Prostate gland (tissue), 2 donors: ENCODE measurements around the gene SULT4A1. TPM values are rescaled to one million over a fixed set of nuclear protein-coding genes. Genes with fewer than 3 reads are reported as not detected.

Experiments
- DNase-seq: peaks from one replicate; pipeline ENCODE4 v3.0.0-alpha.2; 2019; ENCODE audit warnings: low spot score
- H3K27ac ChIP-seq, 2 donors: fragments of 200-600 bp; sonication (generic); 2 replicates each; pipeline ENCODE4 v1.5.1; 2017 to 2019
- H3K27me3 ChIP-seq: fragments of 200-600 bp; sonication (generic); replicated peaks from 2 replicates; pipeline ENCODE4 v1.5.1; 2019; ENCODE audit not compliant: insufficient read depth
- H3K36me3 ChIP-seq, 2 donors: fragments of 200-600 bp; sonication (generic); 1 replicate in 1 of 2; 2 replicates in 1 of 2; pipeline versions ENCODE4 v1.5.1 to v1.8.1; 2017 to 2019
- H3K4me1 ChIP-seq: fragments of 200-600 bp; sonication (generic); replicated peaks from 2 replicates; pipeline ENCODE4 v1.5.1; 2019
- H3K4me3 ChIP-seq, 2 donors: fragments of 200-600 bp; sonication (generic); 2 replicates each; pipeline ENCODE4 v1.5.1; 2017 to 2019
- H3K9me3 ChIP-seq: fragments of 200-600 bp; sonication (generic); 2 replicates; pipeline ENCODE4 v1.5.1; 2017
- POLR2A ChIP-seq: fragments of 450-650 bp; IDR thresholded peaks from one replicate; pipeline ENCODE4 v1.6.1; 2016; ENCODE audit warnings: antibody characterized with exemption, mild to moderate bottlenecking
- POLR2AphosphoS5 ChIP-seq: sonication (generic); formaldehyde crosslinking; IDR thresholded peaks from one replicate; pipeline ENCODE4 v1.6.1; 2017; ENCODE audit warnings: antibody characterized with exemption
- WGBS: methylation state at CpG from one replicate; pipeline ENCODE4 v1.1.5; 2018; 5-methylcytosine and 5-hydroxymethylcytosine counted together
- intact Hi-C: fragments of 100-400 bp; cut with DNase I; formaldehyde crosslinking; loops from one replicate; pipeline ENCODE4 v1.14.2; 2022
- total RNA-seq, 2 donors: library from RNA; depleted of rRNA; stranded (reverse); fragments of >200 nt; gene quantifications; one replicate each; pipeline ENCODE4 v1.1.0, GENCODE V29; 2016
- TF ChIP-seq, protein P1 (sequence below), 4 experiments: fragments of 200-600 bp in 2 of 4; fragments of 450-650 bp in 2 of 4; sonication (generic) in 2 of 4; IDR thresholded peaks; 1 replicate in 3 of 4; 2 replicates in 1 of 4; pipeline ENCODE4 v1.5.1; 2016 to 2019; ENCODE audit warnings: antibody characterized with exemption in 4 of 4, mild to moderate bottlenecking in 2 of 4, moderate library complexity in 2 of 4

SULT4A1 gene
- total RNA-seq, 2 donors from 2014 or later = 0.14 to 3.3 TPM

DNA sequence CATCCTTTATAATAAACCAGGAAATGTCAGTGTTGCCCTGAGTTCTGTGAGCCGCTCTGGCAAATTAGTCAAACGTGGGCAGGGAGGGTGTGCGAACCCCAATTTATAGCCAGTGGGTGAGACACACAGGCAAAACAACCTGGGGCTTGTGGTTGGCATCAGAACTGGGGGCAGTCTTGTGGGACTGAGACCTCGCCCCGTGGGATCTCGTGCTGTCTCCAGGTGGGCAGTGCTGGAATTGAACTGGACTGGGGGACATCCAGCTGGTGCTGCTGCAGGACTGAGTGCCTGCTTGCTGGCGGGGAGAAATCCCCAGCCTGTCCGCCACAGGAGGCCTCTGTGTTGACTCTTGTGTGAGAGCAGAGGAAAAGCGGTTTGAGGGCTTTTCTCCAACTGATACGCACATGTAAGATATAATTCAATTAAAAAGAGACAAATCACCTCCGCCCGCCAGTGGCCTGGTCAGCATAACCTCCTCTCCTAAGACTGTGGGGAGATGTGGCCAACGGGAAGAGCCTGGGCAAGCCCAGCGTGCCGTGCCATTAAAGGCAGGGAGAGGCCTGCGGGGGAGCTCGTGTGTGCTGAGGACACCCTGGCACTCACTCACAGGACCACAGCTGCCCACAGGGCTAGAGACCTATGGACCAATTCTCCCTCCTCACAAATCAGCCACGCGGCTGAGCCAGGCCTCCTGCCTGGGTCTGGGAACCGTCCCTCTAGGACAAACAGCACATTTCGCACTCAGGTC lies 18.4 kb downstream of the SULT4A1 start:
- Histone ChIP-seq H3K27me3 (no peaks in the 10 kb centered on the region), H3K4me3 (no peak overlapping the region), H3K9me3 (no peaks in the 10 kb centered on the region), H3K4me1 (no peaks in the 10 kb centered on the region), H3K36me3 (no peaks in the 10 kb centered on the region), H3K27ac (no peak overlapping the region)
- DNase-seq = no peak
- TF ChIP-seq POLR2AphosphoS5 (no peak), POLR2A (no peak)
- TF ChIP-seq, protein P1, sequence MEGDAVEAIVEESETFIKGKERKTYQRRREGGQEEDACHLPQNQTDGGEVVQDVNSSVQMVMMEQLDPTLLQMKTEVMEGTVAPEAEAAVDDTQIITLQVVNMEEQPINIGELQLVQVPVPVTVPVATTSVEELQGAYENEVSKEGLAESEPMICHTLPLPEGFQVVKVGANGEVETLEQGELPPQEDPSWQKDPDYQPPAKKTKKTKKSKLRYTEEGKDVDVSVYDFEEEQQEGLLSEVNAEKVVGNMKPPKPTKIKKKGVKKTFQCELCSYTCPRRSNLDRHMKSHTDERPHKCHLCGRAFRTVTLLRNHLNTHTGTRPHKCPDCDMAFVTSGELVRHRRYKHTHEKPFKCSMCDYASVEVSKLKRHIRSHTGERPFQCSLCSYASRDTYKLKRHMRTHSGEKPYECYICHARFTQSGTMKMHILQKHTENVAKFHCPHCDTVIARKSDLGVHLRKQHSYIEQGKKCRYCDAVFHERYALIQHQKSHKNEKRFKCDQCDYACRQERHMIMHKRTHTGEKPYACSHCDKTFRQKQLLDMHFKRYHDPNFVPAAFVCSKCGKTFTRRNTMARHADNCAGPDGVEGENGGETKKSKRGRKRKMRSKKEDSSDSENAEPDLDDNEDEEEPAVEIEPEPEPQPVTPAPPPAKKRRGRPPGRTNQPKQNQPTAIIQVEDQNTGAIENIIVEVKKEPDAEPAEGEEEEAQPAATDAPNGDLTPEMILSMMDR (IDR thresholded peaks at IDR 0.05) = no peak
- WGBS = 89% methylated on average over 21 of the region's 21 CpGs
- intact Hi-C loops = no loop called here

DNA sequence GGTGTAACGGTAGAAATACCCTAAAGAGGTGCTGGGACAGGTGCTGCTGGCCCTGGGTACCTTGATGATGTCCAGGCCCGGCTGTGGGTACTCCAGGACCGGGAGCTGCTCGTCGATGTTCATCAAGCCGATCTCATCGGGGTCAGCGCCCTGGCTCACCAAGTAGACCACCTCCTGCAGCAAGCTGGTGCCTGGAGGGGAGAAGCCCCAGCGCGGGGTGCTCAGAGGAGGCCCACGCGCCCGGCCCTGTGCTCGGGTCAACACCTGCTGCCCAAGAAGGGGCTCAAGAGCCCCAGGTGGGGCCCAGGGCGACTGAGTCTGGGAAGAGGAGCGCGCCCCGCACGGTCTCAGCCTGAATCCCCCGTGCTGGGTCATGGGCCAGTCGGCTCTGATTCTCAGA lies 20.6 kb downstream of the SULT4A1 start:
- Histone ChIP-seq H3K27me3 (no peaks in the 10 kb centered on the region), H3K27ac (no peak overlapping the region), H3K9me3 (no peaks in the 10 kb centered on the region), H3K36me3 (no peaks in the 10 kb centered on the region), H3K4me3 (no peak overlapping the region), H3K4me1 (no peaks in the 10 kb centered on the region)
- DNase-seq = no peak
- intact Hi-C loops = no loop called here
- 92% methylated on average over 20 of the region's 21 CpGs for WGBS
- TF ChIP-seq POLR2AphosphoS5 (no peak), POLR2A (no peak)
- TF ChIP-seq, protein P1 (IDR thresholded peaks at IDR 0.05) = no peak

DNA sequence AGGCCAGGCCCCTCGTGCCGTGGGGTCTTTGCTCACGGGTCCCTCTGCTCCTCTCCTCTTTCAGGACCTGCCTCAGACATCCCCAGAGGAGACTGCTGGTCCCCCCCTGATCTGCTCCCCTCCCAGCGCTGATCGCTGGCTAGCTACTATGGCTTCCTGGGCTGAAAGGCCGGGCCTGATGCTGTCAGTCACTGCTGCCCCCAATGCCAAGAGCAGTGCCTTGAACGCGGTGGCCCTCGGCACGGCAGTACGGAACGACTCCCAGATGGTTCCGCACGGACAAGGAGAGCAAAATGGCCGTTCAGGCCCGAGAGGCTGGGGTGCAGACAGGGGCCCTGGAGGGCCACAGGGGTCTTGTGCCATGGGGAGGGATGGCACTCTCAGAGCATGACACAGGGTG lies 21.5 kb downstream of the SULT4A1 start:
- no peak for DNase-seq
- H3K27me3 ChIP-seq = no peaks in the 10 kb centered on the region
- H3K9me3 ChIP-seq = no peaks in the 10 kb centered on the region
- WGBS = 87% methylated on average over 16 of the region's 16 CpGs
- H3K36me3 ChIP-seq = no peaks in the 10 kb centered on the region
- no peaks in the 10 kb centered on the region for H3K4me1 ChIP-seq
- H3K27ac ChIP-seq = no peak overlapping the region
- H3K4me3 ChIP-seq = no peak overlapping the region
- TF ChIP-seq, protein P1 (IDR thresholded peaks at IDR 0.05) = no peak
- no peak for TF ChIP-seq POLR2AphosphoS5
- TF ChIP-seq POLR2A = no peak
- intact Hi-C loops = no loop called here

DNA sequence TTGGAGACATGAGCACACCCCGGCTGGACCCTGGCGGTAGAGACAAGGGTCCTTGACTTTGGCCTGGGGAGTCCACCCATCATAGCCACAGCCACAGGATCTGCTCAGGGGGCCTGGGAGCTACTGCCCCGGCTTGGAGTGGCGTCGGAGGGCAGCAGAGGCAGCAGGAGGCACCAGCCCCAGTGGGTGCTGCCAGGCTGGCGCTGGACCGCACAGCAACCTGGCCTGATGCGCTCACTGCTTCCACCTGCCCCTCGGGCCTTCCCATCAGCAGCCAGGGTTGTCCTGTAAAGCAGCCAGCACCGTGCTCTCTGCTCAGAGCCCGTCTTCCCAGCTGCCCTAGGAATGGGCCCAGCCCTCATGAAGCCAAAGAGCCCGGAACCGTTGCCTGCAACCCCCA lies 21.9 kb downstream of the SULT4A1 start:
- Histone ChIP-seq H3K4me3 (no peak overlapping the region), H3K9me3 (no peaks in the 10 kb centered on the region), H3K36me3 (no peaks in the 10 kb centered on the region), H3K27me3 (no peaks in the 10 kb centered on the region), H3K4me1 (no peaks in the 10 kb centered on the region), H3K27ac (no peak overlapping the region)
- no peak for DNase-seq
- intact Hi-C loops = no loop called here
- no peak for TF ChIP-seq POLR2AphosphoS5
- no peak for TF ChIP-seq POLR2A
- TF ChIP-seq, protein P1 (IDR thresholded peaks at IDR 0.05) = no peak
- WGBS = 87% methylated on average over 13 of the region's 13 CpGs

DNA sequence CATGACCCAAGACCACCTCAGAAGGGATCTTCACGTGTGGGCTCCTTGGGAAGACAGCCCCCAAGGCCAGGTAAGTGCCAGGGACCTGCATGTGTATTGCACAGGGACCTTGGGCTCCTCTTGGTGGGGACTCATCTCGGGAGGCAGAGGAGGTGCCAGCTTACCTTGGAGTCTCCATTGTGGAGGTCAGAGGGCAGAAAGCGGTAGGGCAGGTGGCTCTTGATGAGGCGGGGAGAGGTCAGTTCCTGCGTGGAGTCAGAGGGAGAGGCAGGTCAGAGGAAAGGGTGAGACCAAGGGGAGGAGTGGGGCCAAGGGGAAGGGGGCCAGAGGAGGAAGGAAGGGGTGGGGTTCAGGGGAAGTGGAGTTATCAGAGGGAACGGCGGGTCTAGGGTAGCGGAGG lies 22.5 kb downstream of the SULT4A1 start:
- 75% methylated on average over 8 of the region's 8 CpGs for WGBS
- Histone ChIP-seq H3K27me3 (no peaks in the 10 kb centered on the region), H3K4me3 (no peak overlapping the region), H3K9me3 (no peaks in the 10 kb centered on the region), H3K4me1 (no peaks in the 10 kb centered on the region), H3K27ac (no peak overlapping the region), H3K36me3 (no peaks in the 10 kb centered on the region)
- intact Hi-C loops = no loop called here
- TF ChIP-seq, protein P1 (IDR thresholded peaks at IDR 0.05) = no peak
- TF ChIP-seq POLR2AphosphoS5 (no peak), POLR2A (no peak)
- no peak for DNase-seq
